GM19023 (cell line): ENCODE results near the gene TCTN3.
"Not testable (repeated sequence)": the region's sequence is repeated elsewhere in the genome, so short reads cannot be mapped to it uniquely, and the experiment has no call there.

Experiments used
- ATAC-seq: cut with Tn5 transposase; IDR thresholded peaks from one replicate; pipeline ENCODE4 v1.9.1; 2021; ENCODE audit warnings: mild to moderate bottlenecking, moderate library complexity; ENCODE audit not compliant: unreplicated experiment

Gene TCTN3

GRCh38 chr10:95691281-95691680, 2.4 kb downstream of the TCTN3 start:
- no peak for ATAC-seq

- ATAC-seq, result no peak
Observed at GRCh38 chr10:95688648-95689047, 5.1 kb downstream of the TCTN3 start.

GRCh38 chr10:95683966-95684365, 9.8 kb downstream of the TCTN3 start:
- no peak for ATAC-seq

- ATAC-seq, result no peak
Observed at GRCh38 chr10:95675403-95676116, 18.2 kb downstream of the TCTN3 start.

- ATAC-seq, result no peak
Observed at GRCh38 chr10:95674643-95675042, 19.1 kb downstream of the TCTN3 start.

GRCh38 chr10:95672641-95673040, 21.1 kb downstream of the TCTN3 start:
- ATAC-seq, result not testable (repeated sequence)

- ATAC-seq, result no peak
Observed at GRCh38 chr10:95664543-95664942, 29.2 kb downstream of the TCTN3 start.

GRCh38 chr10:95663496-95663895, 30.2 kb downstream of the TCTN3 start:
- no peak for ATAC-seq

GRCh38 chr10:95661818-95662217, 31.9 kb downstream of the TCTN3 start:
- no peak for ATAC-seq

GRCh38 chr10:95660283-95660682, 33.4 kb downstream of the TCTN3 start:
- no peak for ATAC-seq

- ATAC-seq, result no peak
Observed at GRCh38 chr10:95657250-95657649, 36.5 kb downstream of the TCTN3 start.

- peak; percentile 85 for ATAC-seq
Observed at GRCh38 chr10:95656291-95657164, 37.2 kb downstream of the TCTN3 start, which contains the start of gene ALDH18A1. TSS of gene ALDH18A1 (minus strand) at chr10:95656711. CDS start at chr10:95653377, 3,334 bp downstream.

GRCh38 chr10:95655571-95656290, 38.0 kb downstream of the TCTN3 start:
- peak; percentile 18 for ATAC-seq

- no peak for ATAC-seq
Observed at GRCh38 chr10:95653895-95654294, 39.8 kb downstream of the TCTN3 start.

GRCh38 chr10:95651346-95652060, 42.2 kb downstream of the TCTN3 start:
- ATAC-seq, result no peak

- ATAC-seq, result no peak
Observed at GRCh38 chr10:95650232-95650631, 43.5 kb downstream of the TCTN3 start.

- ATAC-seq, result no peak
Observed at GRCh38 chr10:95648138-95648537, 45.6 kb downstream of the TCTN3 start.

- ATAC-seq, result no peak
Observed at GRCh38 chr10:95646160-95646559, 47.6 kb downstream of the TCTN3 start.

GRCh38 chr10:95644901-95645300, 48.8 kb downstream of the TCTN3 start:
- ATAC-seq, result no peak

GRCh38 chr10:95640891-95641315, 52.8 kb downstream of the TCTN3 start:
- no peak for ATAC-seq

GRCh38 chr10:95637911-95638310, 55.8 kb downstream of the TCTN3 start:
- no peak for ATAC-seq
